K562 (cell line): ENCODE results near the gene AMIGO3. TPM values are rescaled to one million over a fixed set of nuclear protein-coding genes. Genes with fewer than 3 reads are reported as not detected.

Experiments used
- ATAC-seq: fragments of 200-7000 bp; cut with Tn5 transposase; 3 replicates; pipeline ENCODE4 v1.9.1; 2020; ENCODE audit warnings: moderate library complexity
- BruUV-seq: library from RNA; stranded (reverse); fragments of 400-500 nt; replicated peaks from 2 replicates; lab custom pipeline; 2021; lab: Mats Ljungman, UMichigan
- CTCF ChIA-PET: fragments of 300-600 bp; formaldehyde crosslinking; extraction: SDS; loops from one replicate; lab custom pipeline; 2021; ENCODE audit warnings: low intra/inter-chr PET ratio; lab: Yijun Ruan, JAX
- POLR2A ChIA-PET: fragments of 300-600, 350-650 bp; sonication (Branson Sonifier 250); formaldehyde crosslinking; extraction: SDS; loops from one replicate; lab custom pipeline; 2021; ENCODE audit warnings: antibody characterized with exemption, inconsistent platforms; lab: Yijun Ruan, JAX
- DNase-seq, 4 experiments: peaks; one replicate each; pipeline versions ENCODE4 v3.0.0 to v3.0.0-alpha.2; 2011 to 2018; ENCODE audit warnings: low spot score in 3 of 4, mixed read lengths in 3 of 4; ENCODE audit errors: extremely low read depth in 1 of 4
- FAIRE-seq: peaks from 2 replicates; lab custom pipeline; 2011; peaks lifted over from hg19 to GRCh38; lab: Jason Lieb, UNC
- H2AFZ ChIP-seq: 2 replicates; pipeline ENCODE4 v1.6.0; 2011; ENCODE audit warnings: low read depth, low read length, control low read depth, inconsistent platforms
- H3K27ac ChIP-seq: fragments of 200-600 bp; 3 replicates; pipeline ENCODE4 v1.8.0; 2011; ENCODE audit warnings: low read depth, mild to moderate bottlenecking, control low read depth, inconsistent platforms, low read length, moderate library complexity, mixed read lengths; ENCODE audit errors: extremely low read depth
- H3K27me3 ChIP-seq, 2 experiments: fragments of 300-600 bp in 1 of 2; 2 replicates in 1 of 2; 3 replicates in 1 of 2; pipeline versions ENCODE4 v1.6.0 to v1.8.0; 2011; ENCODE audit warnings: inconsistent platforms in 2 of 2, low read length in 2 of 2, mild to moderate bottlenecking in 1 of 2, mixed read lengths in 1 of 2, moderate library complexity in 1 of 2; ENCODE audit not compliant: control insufficient read depth in 2 of 2, insufficient read depth in 2 of 2
- H3K36me3 ChIP-seq: fragments of 300-600 bp; 3 replicates; pipeline ENCODE4 v1.8.0; 2011; ENCODE audit warnings: mild to moderate bottlenecking, low read length, inconsistent platforms; ENCODE audit not compliant: control insufficient read depth, insufficient read depth
- H3K4me1 ChIP-seq, 2 experiments: fragments of 200-600 bp in 1 of 2; replicated peaks in 1 of 2; 2 replicates in 1 of 2; 3 replicates in 1 of 2; pipeline versions ENCODE4 v1.5.1 to v1.8.0; 2011; ENCODE audit warnings: inconsistent platforms in 2 of 2, low read length in 2 of 2, mild to moderate bottlenecking in 1 of 2, mixed read lengths in 1 of 2, moderate library complexity in 1 of 2; ENCODE audit not compliant: control insufficient read depth in 2 of 2, insufficient read depth in 2 of 2
- H3K4me2 ChIP-seq: 2 replicates; pipeline ENCODE4 v1.6.1; 2011; ENCODE audit warnings: low read length, control low read depth, inconsistent platforms, mixed read lengths; ENCODE audit not compliant: insufficient read depth
- H3K4me3 ChIP-seq: fragments of 200-600 bp; sonication (generic), shearing (Covaris generic); 2 replicates; pipeline ENCODE4 v1.5.1; 2016; ENCODE audit warnings: control low read depth, inconsistent platforms
- H3K79me2 ChIP-seq: fragments of 200-600 bp; 3 replicates; pipeline ENCODE4 v1.8.0; 2011; ENCODE audit warnings: low read length, inconsistent platforms; ENCODE audit not compliant: control insufficient read depth, insufficient read depth
- H3K9ac ChIP-seq, 2 experiments: 2 replicates each; pipeline versions ENCODE4 v1.6.0 to v1.6.1; 2011; ENCODE audit warnings: low read depth in 2 of 2, low read length in 2 of 2, control low read depth in 1 of 2, inconsistent platforms in 1 of 2, mild to moderate bottlenecking in 1 of 2, mixed read lengths in 1 of 2; ENCODE audit not compliant: insufficient read depth in 1 of 2
- H3K9me1 ChIP-seq: one replicate; pipeline ENCODE4 v1.6.0; 2011; ENCODE audit warnings: inconsistent platforms, mild to moderate bottlenecking, low read length, moderate library complexity; ENCODE audit not compliant: control insufficient read depth, insufficient read depth
- H3K9me3 ChIP-seq: replicated peaks from 2 replicates; pipeline ENCODE4 v1.5.1; 2011; ENCODE audit warnings: low read depth, low read length, inconsistent platforms; ENCODE audit not compliant: control insufficient read depth, insufficient read depth
- H4K20me1 ChIP-seq: replicated peaks from 2 replicates; pipeline ENCODE4 v1.6.1; 2011; ENCODE audit warnings: low read length, inconsistent platforms, mixed read lengths; ENCODE audit not compliant: control insufficient read depth, insufficient read depth
- ASH1L ChIP-seq: fragments of 450-650 bp; IDR thresholded peaks from 2 replicates; pipeline ENCODE4 v1.6.1; 2018; ENCODE audit warnings: borderline replicate concordance, mild to moderate bottlenecking, low read depth; ENCODE audit not compliant: partially characterized antibody
- CBX3 ChIP-seq, 2 experiments: IDR thresholded peaks; 1 replicate in 1 of 2; 2 replicates in 1 of 2; pipeline ENCODE4 v1.6.1; 2012; ENCODE audit warnings: inconsistent platforms in 2 of 2, low read length in 2 of 2, borderline replicate concordance in 1 of 2, control low read depth in 1 of 2
- CREB1 ChIP-seq, 2 experiments: sonication (generic) in 1 of 2; formaldehyde crosslinking in 1 of 2; IDR thresholded peaks; 2 replicates each; pipeline versions ENCODE4 v1.6.1 to v1.8.0; 2012 to 2022; ENCODE audit warnings: inconsistent platforms in 1 of 2, mild to moderate bottlenecking in 1 of 2, missing genetic modification reagents in 1 of 2, moderate library complexity in 1 of 2
- FOSL1 ChIP-seq: fragments of 200-800 bp; sonication (Bioruptor generic); conservative IDR thresholded peaks from 2 replicates; pipeline ENCODE4 v1.6.1; 2016; ENCODE audit warnings: missing genetic modification characterization, missing compliant biosample characterization
- GATAD2A ChIP-seq: fragments of 450-650 bp; IDR thresholded peaks from 2 replicates; pipeline ENCODE4 v1.6.1; 2017
- MED1 ChIP-seq: sonication (generic); formaldehyde crosslinking; IDR thresholded peaks from 2 replicates; pipeline ENCODE4 v1.8.1; 2023; ENCODE audit warnings: missing genetic modification reagents, borderline replicate concordance
- PRMT5 ChIP-seq: sonication (generic); formaldehyde crosslinking; IDR thresholded peaks from 2 replicates; pipeline ENCODE4 v1.5.0; 2020; ENCODE audit warnings: missing genetic modification reagents
- ZNF512 ChIP-seq: IDR thresholded peaks from 2 replicates; pipeline ENCODE4 v1.6.1; 2016; ENCODE audit warnings: missing genetic modification characterization, missing compliant biosample characterization
- WGBS: fragments of 100-300 bp; shearing (Covaris generic); methylation state at CpG from one replicate; pipeline ENCODE4 v1.1.6; 2016; ENCODE audit warnings: low coverage, mixed read lengths; ENCODE audit not compliant: insufficient coverage; ENCODE audit errors: missing lambda C conversion rate; 5-methylcytosine and 5-hydroxymethylcytosine counted together
- in situ Hi-C: fragments of 300-500 bp; cut with MboI; formaldehyde crosslinking; loops from 4 replicates; pipeline ENCODE4 v1.15.0; 2018; ENCODE audit warnings: inconsistent platforms, mixed read lengths
- intact Hi-C: fragments of 100-400 bp; cut with micrococcal nuclease; formaldehyde crosslinking; loops from 2 replicates; pipeline ENCODE4 v1.14.2; 2022
- polyA plus RNA-seq, 8 experiments: library from polyadenylated mRNA; depleted of rRNA in 4 of 8; stranded (reverse) in 5 of 8; unstranded in 3 of 8; fragments of >200 nt; fragmentation: Nextera tagmentation in 2 of 8; fragmentation: Illumina TruSeq in 1 of 8; extraction: Ambion mirVana in 2 of 8; extraction: Trizol in 1 of 8; gene quantifications; 2 replicates each; pipeline versions ENCODE4 v1.2.1 to v1.2.3, GENCODE V29; 2011 to 2014; ENCODE audit warnings: inconsistent platforms in 1 of 8, missing spikeins in 1 of 8
- total RNA-seq, 7 experiments: library from RNA; depleted of rRNA in 6 of 7; stranded (reverse); fragments of >200 nt in 6 of 7; fragmentation: Illumina TruSeq in 2 of 7; extraction: Trizol in 2 of 7; gene quantifications; 2 replicates each; pipeline versions ENCODE4 v1.2.1 to v1.2.3, GENCODE V29; 2011 to 2021; ENCODE audit warnings: low replicate concordance in 1 of 7
- TF ChIP-seq, protein P1 (sequence below), 2 experiments: fragments of 250-450 bp in 1 of 2; fragments of 450-650 bp in 1 of 2; sonication (Bioruptor Pico) in 1 of 2; IDR thresholded peaks; 2 replicates each; pipeline versions ENCODE4 v1.6.1 to v1.8.0; 2016 to 2021; ENCODE audit warnings: mild to moderate bottlenecking in 2 of 2, moderate library complexity in 2 of 2, missing compliant biosample characterization in 1 of 2, missing genetic modification characterization in 1 of 2
- TF ChIP-seq, protein P2 (sequence below): sonication (generic); formaldehyde crosslinking; IDR thresholded peaks from 2 replicates; pipeline ENCODE4 v1.8.0; 2022; ENCODE audit warnings: missing genetic modification reagents, mild to moderate bottlenecking, moderate library complexity, borderline replicate concordance

Gene AMIGO3
- total and polyA plus RNA-seq, 9 of the 15 experiments (the other 6 are each of a cell fraction or from before 2014, with no cell fraction given): 0.13 to 2.8 (median 0.44) TPM; not detected in 4

- TF ChIP-seq FOSL1 (tag): no peak
- TF ChIP-seq, all 486 proteins: peak for 0
Measured at GRCh38 chr3:49747792-49748480, 28.5 kb upstream of the AMIGO3 start (continued).

- no peak overlapping the region for H2AFZ ChIP-seq
- in situ Hi-C loops (no loop called here), intact Hi-C loops (no loop called here)
- no peak overlapping the region for H3K4me3 ChIP-seq
- no TSS peak for BruUV-seq
- H3K36me3 ChIP-seq: peaks cover 54% of the 10 kb centered on the region
- no peak overlapping the region for H3K27ac ChIP-seq
- DNase-seq: no peak
- ChIA-PET POLR2A (no interaction called here), CTCF (no interaction called here)
- no peak overlapping the region for H3K4me2 ChIP-seq
- WGBS: 100% methylated on average over 2 of the region's 2 CpGs
- H3K4me1 ChIP-seq: no peaks in the 10 kb centered on the region
- H4K20me1 ChIP-seq: no peaks in the 10 kb centered on the region
- peaks cover 17% of the 10 kb centered on the region; the same call in 1 of the 3 replicates for H3K79me2 ChIP-seq
- H3K9ac ChIP-seq: no peak overlapping the region
- no peak for ATAC-seq
- FAIRE-seq: no peak
- H3K9me1 ChIP-seq: no peaks in the 10 kb centered on the region
- no peaks in the 10 kb centered on the region for H3K9me3 ChIP-seq
- TF ChIP-seq PRMT5 (CRISPR knock-in tag): no peak
- TF ChIP-seq, protein P1, sequence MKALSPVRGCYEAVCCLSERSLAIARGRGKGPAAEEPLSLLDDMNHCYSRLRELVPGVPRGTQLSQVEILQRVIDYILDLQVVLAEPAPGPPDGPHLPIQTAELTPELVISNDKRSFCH (CRISPR knock-in tag; IDR thresholded peaks at IDR 0.05): no peak
- TF ChIP-seq, protein P1 (tag; IDR thresholded peaks at IDR 0.05): no peak
- TF ChIP-seq, protein P2, sequence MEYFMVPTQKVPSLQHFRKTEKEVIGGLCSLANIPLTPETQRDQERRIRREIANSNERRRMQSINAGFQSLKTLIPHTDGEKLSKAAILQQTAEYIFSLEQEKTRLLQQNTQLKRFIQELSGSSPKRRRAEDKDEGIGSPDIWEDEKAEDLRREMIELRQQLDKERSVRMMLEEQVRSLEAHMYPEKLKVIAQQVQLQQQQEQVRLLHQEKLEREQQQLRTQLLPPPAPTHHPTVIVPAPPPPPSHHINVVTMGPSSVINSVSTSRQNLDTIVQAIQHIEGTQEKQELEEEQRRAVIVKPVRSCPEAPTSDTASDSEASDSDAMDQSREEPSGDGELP (CRISPR knock-in tag): no peak
- no peak for TF ChIP-seq GATAD2A
- TF ChIP-seq ASH1L: no peak
- TF ChIP-seq ZNF512 (tag): no peak
- no peak for TF ChIP-seq MED1 (CRISPR knock-in tag)
- TF ChIP-seq CBX3 (IDR thresholded peaks at IDR 0.05; ENCODE audit: borderline replicate concordance in 1 of 2, low read length in 2 of 2): no peak
- TF ChIP-seq CREB1 (IDR thresholded peaks at IDR 0.05): no peak
- TF ChIP-seq CREB1 (CRISPR knock-in tag; IDR thresholded peaks at IDR 0.05): no peak
- no peaks in the 10 kb centered on the region for H3K27me3 ChIP-seq
Measured at GRCh38 chr3:49745986-49746385, 26.5 kb upstream of the AMIGO3 start.
